Activated CD4-positive, alpha-beta T cell treated with anti-CD3 and anti-CD28 coated beads for 48 hours (primary cell): ENCODE data around the gene MESP1.

Experiments used
- DNase-seq: peaks from one replicate; pipeline ENCODE4 v3.0.0-alpha.2; 2020

MESP1 gene

DNA sequence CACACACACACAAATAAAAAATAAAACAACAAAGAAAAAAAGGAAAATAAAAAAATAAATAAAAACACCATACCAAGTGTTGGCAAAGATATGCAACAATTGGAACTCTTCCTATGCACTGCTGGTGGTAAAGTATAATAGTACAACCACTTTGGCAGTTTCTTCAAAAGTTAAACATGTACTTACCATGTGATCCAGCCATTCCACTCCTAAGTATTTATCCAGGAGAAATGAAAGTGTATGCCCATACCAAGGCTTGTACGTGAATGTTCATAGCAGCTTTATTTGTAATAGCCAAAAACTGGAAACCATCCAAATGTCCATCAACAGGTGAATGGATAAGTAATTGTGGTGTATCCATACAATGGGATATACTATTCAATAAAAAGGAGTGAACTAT, 43.5 kb downstream of the MESP1 start:
- DNase-seq: no peak

DNA sequence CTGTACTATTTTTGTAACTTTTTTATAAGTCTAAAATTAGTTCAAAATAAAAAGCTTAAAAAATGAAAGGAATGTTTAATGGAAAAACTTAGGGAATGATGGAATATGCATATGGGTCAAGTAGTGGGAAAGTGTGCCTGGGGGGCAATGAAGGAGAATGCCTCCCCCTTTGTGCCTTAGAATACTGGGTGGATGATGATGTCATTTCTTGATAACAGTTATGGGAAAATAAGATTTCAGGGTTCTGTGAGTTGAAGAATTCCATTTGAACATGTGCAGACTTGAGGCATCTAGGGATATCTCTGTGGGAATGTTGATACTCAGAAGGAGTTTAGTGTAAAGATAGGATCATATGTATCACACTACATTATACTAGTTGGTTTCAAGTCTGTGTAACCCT, 46.6 kb downstream of the MESP1 start:
- DNase-seq: no peak
